Head of caudate nucleus (tissue), 42 donors: ENCODE data around the gene ADORA2A.

Experiments used
- DNase-seq, 42 donors: peaks; one replicate each; pipeline versions ENCODE4 v3.0.0 to v3.0.0-alpha.2; 2020 to 2021; ENCODE audit warnings: mixed read lengths in 7 of 42
- intact Hi-C: fragments of 100-400 bp; cut with DNase I; formaldehyde crosslinking; loops from one replicate; pipeline ENCODE4 v1.15.0; 2022

The ADORA2A gene

GRCh38 chr22:24414984-24415945 is 12.1 kb upstream of the ADORA2A start:
- intact Hi-C loops, result no loop called here
- DNase-seq, result no peak

GRCh38 chr22:24416095-24416494 is 11.3 kb upstream of the ADORA2A start:
- DNase-seq, result no peak
- intact Hi-C loops, result no loop called here

- no peak for DNase-seq
- intact Hi-C loops, result no loop called here
These were observed 10.8 kb upstream of the ADORA2A start for GRCh38 chr22:24416611-24417010.

- intact Hi-C loops, result no loop called here
- peak in 1 of 42 donors; percentile 29 for DNase-seq
These were observed 10.2 kb upstream of the ADORA2A start for GRCh38 chr22:24417200-24417599.

GRCh38 chr22:24417901-24418641 is 9.3 kb upstream of the ADORA2A start:
- intact Hi-C loops, result no loop called here
- no peak for DNase-seq

GRCh38 chr22:24418786-24419474 is 8.5 kb upstream of the ADORA2A start:
- intact Hi-C loops, result no loop called here
- no peak for DNase-seq

GRCh38 chr22:24419475-24419850 is 7.9 kb upstream of the ADORA2A start:
- intact Hi-C loops, result no loop called here
- DNase-seq, result no peak

- DNase-seq, result no peak
- intact Hi-C loops, result no loop called here
These were observed 7.1 kb upstream of the ADORA2A start for GRCh38 chr22:24420072-24420976.

- no peak for DNase-seq
- intact Hi-C loops, result no loop called here
These were observed 6.4 kb upstream of the ADORA2A start for GRCh38 chr22:24420977-24421343.

GRCh38 chr22:24421428-24421931 is 5.9 kb upstream of the ADORA2A start:
- no peak for DNase-seq
- intact Hi-C loops, result no loop called here

GRCh38 chr22:24422102-24422665 is 5.2 kb upstream of the ADORA2A start:
- intact Hi-C loops, result no loop called here
- DNase-seq, result no peak

GRCh38 chr22:24423519-24424000 is 3.8 kb upstream of the ADORA2A start:
- peak in 29 of 42 donors; percentile 34 to 80 (median 59) for DNase-seq
- intact Hi-C loops, result no loop called here

- no peak for DNase-seq
- intact Hi-C loops, result no loop called here
These were observed 3.1 kb upstream of the ADORA2A start for GRCh38 chr22:24424001-24424900.

- no peak for DNase-seq
- intact Hi-C loops, result no loop called here
These were observed 2.3 kb upstream of the ADORA2A start for GRCh38 chr22:24424901-24425775.

- no peak for DNase-seq
- intact Hi-C loops, result no loop called here
These were observed 963 bp upstream of the ADORA2A start for GRCh38 chr22:24426436-24426835.

GRCh38 chr22:24426851-24427499 is 424 bp upstream of the ADORA2A start:
- peak in 1 of 42 donors; percentile 29 for DNase-seq
- intact Hi-C loops, result no loop called here
